Activated naive CD4-positive, alpha-beta T cell treated with anti-CD3 and anti-CD28 coated beads, Interleukin-2, amount 50 U/mL, for 24 hours (primary cell): ENCODE measurements around the gene POLR2H.

Experiments used
- H3K27ac Mint-ChIP-seq: one replicate; pipeline ENCODE4 v1.8.0; 2021; ENCODE audit warnings: mild to moderate bottlenecking, mixed read lengths
- H3K27me3 Mint-ChIP-seq: one replicate; pipeline ENCODE4 v1.8.0; 2021; ENCODE audit warnings: mixed read lengths
- H3K36me3 Mint-ChIP-seq: one replicate; pipeline ENCODE4 v1.8.0; 2021; ENCODE audit warnings: mixed read lengths
- H3K4me1 Mint-ChIP-seq: one replicate; pipeline ENCODE4 v1.8.0; 2021; ENCODE audit warnings: mixed read lengths
- H3K4me3 Mint-ChIP-seq: one replicate; pipeline ENCODE4 v1.8.0; 2021; ENCODE audit warnings: mild to moderate bottlenecking, mixed read lengths
- H3K9me3 Mint-ChIP-seq: one replicate; pipeline ENCODE4 v1.8.0; 2021; ENCODE audit warnings: mixed read lengths

Gene POLR2H

GRCh38 chr3:184384342-184384741 lies 22.8 kb downstream of the POLR2H start:
- Mint-ChIP-seq H3K36me3 (no peaks in the 10 kb centered on the region), H3K4me1 (peaks cover 6% of the 10 kb centered on the region), H3K27ac (no peak overlapping the region), H3K9me3 (no peaks in the 10 kb centered on the region), H3K4me3 (no peak overlapping the region), H3K27me3 (peaks cover 15% of the 10 kb centered on the region)

- Mint-ChIP-seq H3K36me3 (no peaks in the 10 kb centered on the region), H3K4me1 (peaks cover 4% of the 10 kb centered on the region), H3K4me3 (no peak overlapping the region), H3K27me3 (peaks cover 15% of the 10 kb centered on the region), H3K9me3 (no peaks in the 10 kb centered on the region), H3K27ac (no peak overlapping the region)
These were observed 23.4 kb downstream of the POLR2H start for GRCh38 chr3:184384856-184385422.

- Mint-ChIP-seq H3K36me3 (no peaks in the 10 kb centered on the region), H3K27me3 (peaks cover 12% of the 10 kb centered on the region), H3K9me3 (no peaks in the 10 kb centered on the region), H3K4me1 (no peaks in the 10 kb centered on the region), H3K27ac (no peak overlapping the region), H3K4me3 (no peak overlapping the region)
These were observed 24.7 kb downstream of the POLR2H start for GRCh38 chr3:184386047-184386806.

- no peaks in the 10 kb centered on the region for H3K36me3 Mint-ChIP-seq
- H3K27me3 Mint-ChIP-seq = peaks cover 11% of the 10 kb centered on the region
- no peak overlapping the region for H3K27ac Mint-ChIP-seq
- H3K4me1 Mint-ChIP-seq = no peaks in the 10 kb centered on the region
- H3K4me3 Mint-ChIP-seq = no peak overlapping the region
- H3K9me3 Mint-ChIP-seq = no peaks in the 10 kb centered on the region
These were observed 25.7 kb downstream of the POLR2H start for GRCh38 chr3:184387174-184387714.

- H3K4me3 Mint-ChIP-seq = no peak overlapping the region
- peaks cover 9% of the 10 kb centered on the region for H3K27me3 Mint-ChIP-seq
- no peaks in the 10 kb centered on the region for H3K36me3 Mint-ChIP-seq
- H3K9me3 Mint-ChIP-seq = no peaks in the 10 kb centered on the region
- no peak overlapping the region for H3K27ac Mint-ChIP-seq
- no peaks in the 10 kb centered on the region for H3K4me1 Mint-ChIP-seq
These were observed 26.8 kb downstream of the POLR2H start for GRCh38 chr3:184388164-184388935.

- no peaks in the 10 kb centered on the region for H3K9me3 Mint-ChIP-seq
- H3K4me3 Mint-ChIP-seq = no peak overlapping the region
- peaks cover 7% of the 10 kb centered on the region for H3K27me3 Mint-ChIP-seq
- no peaks in the 10 kb centered on the region for H3K36me3 Mint-ChIP-seq
- no peaks in the 10 kb centered on the region for H3K4me1 Mint-ChIP-seq
- no peak overlapping the region for H3K27ac Mint-ChIP-seq
These were observed 27.4 kb downstream of the POLR2H start for GRCh38 chr3:184388936-184389230.

- Mint-ChIP-seq H3K9me3 (no peaks in the 10 kb centered on the region), H3K4me1 (no peaks in the 10 kb centered on the region)
These were observed 27.9 kb downstream of the POLR2H start for GRCh38 chr3:184389384-184389783.

GRCh38 chr3:184389935-184390528 lies 28.5 kb downstream of the POLR2H start:
- Mint-ChIP-seq H3K27ac (no peak overlapping the region), H3K9me3 (no peaks in the 10 kb centered on the region), H3K4me3 (no peak overlapping the region), H3K27me3 (peaks cover 2% of the 10 kb centered on the region), H3K36me3 (no peaks in the 10 kb centered on the region), H3K4me1 (no peaks in the 10 kb centered on the region)

More at GRCh38 chr3:184389384-184389783, 27.9 kb downstream of the POLR2H start:
- Mint-ChIP-seq H3K27ac (no peak overlapping the region), H3K27me3 (peaks cover 4% of the 10 kb centered on the region), H3K36me3 (no peaks in the 10 kb centered on the region), H3K4me3 (no peak overlapping the region)

- Mint-ChIP-seq H3K4me3 (no peak overlapping the region), H3K36me3 (no peaks in the 10 kb centered on the region), H3K9me3 (no peaks in the 10 kb centered on the region), H3K27me3 (no peaks in the 10 kb centered on the region), H3K4me1 (no peaks in the 10 kb centered on the region), H3K27ac (no peak overlapping the region)
These were observed 29.8 kb downstream of the POLR2H start for GRCh38 chr3:184391266-184391665.

GRCh38 chr3:184395320-184395660 lies 33.8 kb downstream of the POLR2H start:
- H3K27me3 Mint-ChIP-seq = peaks cover 5% of the 10 kb centered on the region
- H3K36me3 Mint-ChIP-seq = no peaks in the 10 kb centered on the region
- no peaks in the 10 kb centered on the region for H3K4me1 Mint-ChIP-seq
- H3K27ac Mint-ChIP-seq = no peak overlapping the region
- H3K4me3 Mint-ChIP-seq = no peak overlapping the region
- H3K9me3 Mint-ChIP-seq = no peaks in the 10 kb centered on the region

GRCh38 chr3:184399410-184399809 lies 37.9 kb downstream of the POLR2H start:
- peaks cover 11% of the 10 kb centered on the region for H3K27me3 Mint-ChIP-seq
- H3K36me3 Mint-ChIP-seq = no peaks in the 10 kb centered on the region
- H3K9me3 Mint-ChIP-seq = no peaks in the 10 kb centered on the region
- no peak overlapping the region for H3K27ac Mint-ChIP-seq
- no peak overlapping the region for H3K4me3 Mint-ChIP-seq
- H3K4me1 Mint-ChIP-seq = no peaks in the 10 kb centered on the region

GRCh38 chr3:184405075-184406030 lies 43.8 kb downstream of the POLR2H start:
- H3K4me1 Mint-ChIP-seq = no peaks in the 10 kb centered on the region
- H3K4me3 Mint-ChIP-seq = no peak overlapping the region
- no peaks in the 10 kb centered on the region for H3K36me3 Mint-ChIP-seq
- no peak overlapping the region for H3K27ac Mint-ChIP-seq
- peaks cover 6% of the 10 kb centered on the region for H3K27me3 Mint-ChIP-seq
- no peaks in the 10 kb centered on the region for H3K9me3 Mint-ChIP-seq

GRCh38 chr3:184409331-184409926 lies 47.9 kb downstream of the POLR2H start:
- H3K4me1 Mint-ChIP-seq = no peaks in the 10 kb centered on the region
- H3K36me3 Mint-ChIP-seq = no peaks in the 10 kb centered on the region
- H3K4me3 Mint-ChIP-seq = no peak overlapping the region
- H3K27ac Mint-ChIP-seq = no peak overlapping the region
- no peaks in the 10 kb centered on the region for H3K27me3 Mint-ChIP-seq
- H3K9me3 Mint-ChIP-seq = no peaks in the 10 kb centered on the region

GRCh38 chr3:184409946-184410500 lies 48.5 kb downstream of the POLR2H start:
- Mint-ChIP-seq H3K4me3 (no peak overlapping the region), H3K9me3 (no peaks in the 10 kb centered on the region), H3K36me3 (no peaks in the 10 kb centered on the region), H3K27ac (no peak overlapping the region), H3K27me3 (no peaks in the 10 kb centered on the region), H3K4me1 (no peaks in the 10 kb centered on the region)
